GM19455 (cell line): ENCODE results near the gene AGRN.
"Not testable (repeated sequence)": the region's sequence is repeated elsewhere in the genome, so short reads cannot be mapped to it uniquely, and the experiment has no call there.

Experiments used
- ATAC-seq: cut with Tn5 transposase; IDR thresholded peaks from one replicate; pipeline ENCODE4 v1.9.1; 2021; ENCODE audit not compliant: unreplicated experiment

Gene AGRN

GRCh38 chr1:1075148-1075935, 55.4 kb downstream of the AGRN start:
- no peak for ATAC-seq

GRCh38 chr1:1077396-1077795, 57.5 kb downstream of the AGRN start:
- ATAC-seq, result not testable (repeated sequence)

- ATAC-seq, result no peak
Observed at GRCh38 chr1:1079408-1080121, 59.6 kb downstream of the AGRN start.

GRCh38 chr1:1080122-1080757, 60.3 kb downstream of the AGRN start:
- no peak for ATAC-seq

DNA sequence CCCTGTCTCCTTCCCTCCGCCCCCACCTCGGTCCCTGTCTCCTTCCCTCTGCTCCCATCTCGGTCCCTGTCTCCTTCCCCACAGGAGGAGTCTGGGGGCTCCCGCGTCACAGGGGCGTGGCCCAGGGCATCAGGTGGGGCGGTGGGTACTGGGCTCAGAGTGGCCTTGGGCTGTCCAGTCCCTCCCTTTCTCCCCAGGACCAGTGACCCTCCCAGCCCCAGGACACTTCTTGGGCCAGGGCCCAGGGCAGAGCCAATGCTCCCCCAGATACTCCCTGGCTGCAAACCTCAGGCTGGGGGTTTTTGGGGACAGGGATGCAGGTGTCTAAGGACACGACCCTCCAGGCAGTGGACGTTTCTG, 61.0 kb downstream of the AGRN start:
- no peak for ATAC-seq

GRCh38 chr1:1081311-1082238, 61.7 kb downstream of the AGRN start:
- ATAC-seq, result no peak

- ATAC-seq, result no peak
Observed at GRCh38 chr1:1082239-1082775, 62.4 kb downstream of the AGRN start.

DNA sequence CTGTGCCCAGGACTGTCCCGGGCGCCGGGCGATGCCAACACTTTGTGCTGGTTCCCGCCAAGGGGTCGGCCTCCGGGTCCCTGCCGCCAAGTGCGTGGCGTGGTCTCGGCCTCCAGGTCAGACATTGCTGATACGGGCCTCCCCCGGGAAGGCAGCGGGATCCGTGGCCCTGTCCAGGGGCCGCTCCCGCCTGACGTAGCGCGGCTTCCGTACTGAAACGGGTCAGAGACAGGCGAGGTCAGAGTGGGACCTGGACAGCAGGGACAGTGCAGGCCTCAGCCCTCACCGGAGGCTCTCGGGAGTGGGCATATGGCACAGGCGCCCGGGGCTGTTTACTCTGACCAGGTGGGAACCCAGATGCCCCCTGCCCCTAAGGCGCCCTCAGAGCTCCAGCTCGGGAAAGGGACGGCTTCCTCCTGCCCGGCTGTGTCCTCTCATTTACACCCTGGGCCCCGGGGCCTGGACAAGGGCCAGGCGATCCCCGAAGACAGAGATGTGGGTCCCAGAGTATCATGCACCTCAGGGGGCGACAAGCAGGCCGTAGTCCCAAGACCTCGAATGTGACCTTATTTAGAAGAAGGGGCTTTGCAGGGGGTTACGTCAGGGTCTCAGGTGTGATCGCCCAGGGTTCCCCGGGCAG, 63.0 kb downstream of the AGRN start:
- ATAC-seq, result no peak

DNA sequence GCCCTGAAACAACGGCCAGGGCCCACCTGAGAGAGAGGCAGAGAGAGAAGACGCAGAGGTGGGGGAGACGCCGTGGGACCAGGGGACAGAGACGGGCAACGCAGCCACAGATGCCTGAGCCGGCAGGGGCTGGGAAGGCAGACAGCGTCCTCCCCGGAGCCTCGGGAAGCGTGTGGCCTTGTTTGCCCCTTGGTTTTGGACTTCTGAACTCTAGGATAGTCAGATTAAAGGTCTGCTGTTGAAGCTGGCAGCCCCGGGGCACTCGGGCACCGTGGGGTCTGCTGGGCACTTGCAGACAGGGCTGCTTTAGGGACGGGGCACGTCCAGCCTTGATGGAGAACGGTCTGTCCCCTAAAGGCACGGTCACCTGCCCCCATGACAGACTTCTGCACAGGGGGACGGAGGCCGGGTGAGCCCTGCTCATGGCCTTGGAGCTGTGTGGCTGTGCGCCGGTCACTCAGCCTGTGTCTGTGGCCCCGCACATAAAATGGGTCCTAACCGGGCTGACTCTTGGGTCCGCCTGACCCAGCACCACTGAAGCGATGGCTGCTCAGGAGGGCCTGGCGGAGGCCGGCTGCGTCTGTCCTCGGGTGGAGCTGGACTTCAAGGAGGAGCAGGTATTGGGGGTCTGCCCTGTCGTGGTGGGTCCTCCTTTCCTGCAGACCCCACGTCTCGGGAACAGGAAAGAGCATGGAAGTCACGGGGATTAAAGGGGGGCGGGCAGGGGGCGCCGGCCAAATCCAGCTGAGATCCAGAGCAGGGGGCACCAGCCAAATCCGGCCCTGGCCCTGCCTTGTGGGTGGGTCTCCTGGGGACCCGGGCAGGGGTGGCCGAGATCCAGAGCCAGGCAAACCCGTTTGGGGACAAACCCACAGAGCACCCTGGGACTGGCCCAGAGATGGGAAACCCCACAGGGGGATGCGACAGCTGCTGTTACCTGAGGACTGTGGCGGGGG, 63.8 kb downstream of the AGRN start:
- ATAC-seq, result no peak

- ATAC-seq, result no peak
Observed at GRCh38 chr1:1084372-1085170, 64.7 kb downstream of the AGRN start.

DNA sequence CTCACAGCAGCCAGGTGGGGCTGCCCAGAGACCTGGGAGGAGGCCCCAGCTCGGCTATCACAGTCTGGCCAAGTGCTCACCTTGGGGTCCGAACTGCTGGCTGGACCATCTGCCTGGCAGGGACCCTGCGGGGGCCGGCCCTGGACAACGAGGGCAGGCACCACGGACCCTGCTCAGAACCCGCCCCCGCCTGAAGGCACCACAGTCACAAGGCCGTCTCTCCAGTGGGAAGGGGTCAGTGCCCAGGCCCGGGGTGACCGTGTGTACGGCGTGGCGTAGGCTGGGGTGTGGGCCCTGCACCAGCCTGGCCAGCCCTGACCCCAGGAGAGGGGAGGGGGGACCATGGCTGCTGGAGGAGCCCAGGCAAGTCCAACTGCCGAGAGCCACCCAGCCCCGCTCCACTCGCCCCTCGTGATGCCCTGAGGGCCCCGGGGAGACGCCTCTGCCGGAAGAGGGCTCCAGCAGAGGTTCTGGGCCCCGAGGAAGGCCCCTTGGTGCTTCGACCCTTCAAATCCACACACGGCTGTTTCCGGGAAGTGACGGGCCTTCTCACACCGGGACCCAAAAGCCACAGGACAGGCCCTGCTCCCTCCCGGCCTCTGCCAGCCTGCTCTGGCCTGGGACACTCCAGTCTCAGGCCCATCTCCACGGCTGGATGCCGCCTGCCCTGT, 65.4 kb downstream of the AGRN start:
- no peak for ATAC-seq

- ATAC-seq, result no peak
Observed at GRCh38 chr1:1085911-1086841, 66.3 kb downstream of the AGRN start.

DNA sequence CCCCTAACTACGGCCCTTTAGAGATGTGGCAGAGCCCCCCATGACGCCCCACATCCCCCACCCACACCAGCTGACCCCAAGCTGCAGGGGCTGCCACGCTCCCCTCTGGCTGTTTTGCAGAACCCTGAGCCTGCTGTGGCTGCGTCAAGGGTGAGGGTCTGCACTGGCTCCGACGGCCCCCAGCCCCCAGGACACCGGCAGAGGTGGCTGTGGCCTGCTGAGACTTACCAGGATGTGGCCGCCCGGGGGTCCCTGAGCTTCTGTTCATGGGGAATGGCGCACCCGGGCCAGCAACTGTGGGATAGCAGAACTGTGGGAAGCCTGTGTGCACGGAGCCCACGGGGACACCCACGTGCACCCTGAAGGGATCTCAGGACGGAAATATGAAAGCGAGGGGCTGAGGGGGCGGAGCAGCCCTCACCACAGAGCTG, 67.0 kb downstream of the AGRN start:
- ATAC-seq, result no peak

DNA sequence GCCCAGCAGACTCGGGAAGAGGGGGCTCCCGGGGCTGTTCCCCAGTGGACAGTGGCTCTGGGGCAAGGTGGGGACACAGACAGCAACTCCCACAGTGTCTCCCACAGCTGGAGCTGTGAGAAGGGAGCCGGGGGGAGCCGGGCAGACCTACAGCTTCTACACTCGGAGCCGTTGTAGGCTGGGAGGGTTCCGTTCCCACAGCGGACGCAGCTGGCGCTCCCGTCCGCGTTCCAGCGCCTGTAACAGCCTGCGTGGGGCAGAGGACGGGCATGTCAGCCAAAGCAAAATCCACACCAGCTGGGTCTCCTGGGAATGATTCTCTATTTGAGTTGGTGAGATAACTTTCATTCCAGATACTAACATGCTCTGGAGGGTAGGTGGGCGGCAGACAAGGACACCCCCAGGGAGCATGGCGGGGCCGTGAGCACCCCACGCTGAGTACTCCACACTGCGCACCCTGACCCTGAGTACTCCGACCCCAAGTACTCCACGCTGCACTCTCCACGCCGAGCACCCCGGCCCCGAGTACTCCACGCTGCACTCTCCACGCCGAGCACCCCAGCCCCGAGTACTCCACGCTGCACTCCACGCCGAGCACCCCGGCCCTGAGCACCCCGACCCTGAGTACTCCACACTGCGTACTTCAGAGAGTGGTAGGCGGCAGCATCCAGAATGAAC, 67.6 kb downstream of the AGRN start:
- no peak for ATAC-seq

DNA sequence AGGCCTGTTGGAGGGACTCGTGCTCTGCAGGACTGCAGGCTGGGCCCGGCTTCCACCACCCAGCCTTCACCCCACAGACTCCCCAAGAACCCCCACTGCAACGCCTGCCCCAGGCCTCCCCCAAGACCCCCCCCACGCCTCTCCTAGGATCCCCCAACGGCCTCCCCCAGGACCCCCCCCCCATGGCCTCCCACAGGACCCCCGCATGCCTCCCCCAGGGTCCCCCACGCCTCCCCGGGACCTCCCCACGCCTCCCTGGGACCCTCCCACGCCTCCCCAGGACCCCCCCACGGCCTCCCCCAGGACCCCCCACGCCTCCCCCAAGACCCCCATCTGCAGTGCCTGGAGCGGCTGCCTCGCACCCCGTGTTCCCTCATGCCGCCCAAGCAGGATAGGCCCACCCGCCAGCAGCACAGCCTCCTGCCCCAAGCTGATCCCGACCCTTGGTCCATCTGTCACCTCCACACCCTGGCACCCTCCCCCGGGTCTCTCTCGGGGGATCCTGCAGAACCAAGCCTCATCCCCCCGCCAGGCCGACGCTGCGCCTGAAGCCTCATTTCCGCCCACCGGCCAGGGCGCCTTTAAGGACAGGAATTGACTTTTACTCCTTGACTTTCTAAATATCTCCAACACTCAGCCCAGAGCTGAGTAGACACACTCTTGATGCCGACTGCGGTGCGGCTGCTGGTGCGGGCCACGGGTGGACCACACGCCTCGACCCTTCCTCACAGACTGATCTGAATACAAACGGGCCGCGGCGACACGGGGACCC, 68.3 kb downstream of the AGRN start:
- ATAC-seq, result no peak
